HCT116 (cell line): ENCODE measurements around the gene ZNF648. TPM values are rescaled to one million over a fixed set of nuclear protein-coding genes. Genes with fewer than 3 reads are reported as not detected.

Experiments used
- ATAC-seq: fragments of 200-7000 bp; cut with Tn5 transposase; 2 replicates; pipeline ENCODE4 v1.9.1; 2020; ENCODE audit warnings: mild to moderate bottlenecking, moderate library complexity
- BruUV-seq: library from RNA; stranded (reverse); fragments of 400-500 nt; replicated peaks from 2 replicates; lab custom pipeline; 2021; lab: Mats Ljungman, UMichigan
- CTCF ChIA-PET: fragments of 300-600 bp; sonication (Branson Sonifier 250); formaldehyde crosslinking; loops from one replicate; lab custom pipeline; 2021; ENCODE audit warnings: antibody characterized with exemption; lab: Charles Lee
- POLR2A ChIA-PET: fragments of 300-600, 350-600 bp; sonication (Branson Sonifier 250); formaldehyde crosslinking; loops from one replicate; lab custom pipeline; 2021; ENCODE audit warnings: antibody characterized with exemption; lab: Charles Lee
- RAD21 ChIA-PET, 2 experiments: fragments of 300-600 bp; sonication (Branson Sonifier 250); formaldehyde crosslinking; loops; one replicate each; lab custom pipeline; 2023; ENCODE audit warnings: low total read pairs in 2 of 2; ENCODE audit not compliant: uncharacterized antibody in 2 of 2, unreplicated experiment in 2 of 2, low non-redundant PET in 1 of 2; lab: Charles Lee
- DNase-seq: peaks from one replicate; pipeline ENCODE4 v3.0.0-alpha.2; 2010; ENCODE audit warnings: low read depth, low spot score
- H2AFZ ChIP-seq: fragments of 200-600 bp; shearing (Covaris generic), sonication (generic); 2 replicates; pipeline ENCODE4 v1.6.1; 2017; ENCODE audit warnings: low read depth, mixed run types, mixed read lengths, antibody characterized with exemption, low read length; ENCODE audit not compliant: poor library complexity, severe bottlenecking
- H3K27ac ChIP-seq: 2 replicates; pipeline ENCODE4 v1.5.1; 2012; ENCODE audit warnings: low read depth, low read length
- H3K27me3 ChIP-seq: fragments of 200-600 bp; sonication (generic); 2 replicates; pipeline ENCODE4 v1.6.1; 2016; ENCODE audit warnings: mixed run types, low read length, mixed read lengths; ENCODE audit not compliant: insufficient read depth
- H3K36me3 ChIP-seq, 2 experiments: fragments of 200-500 bp in 1 of 2; fragments of 200-600 bp in 1 of 2; sonication (Bioruptor generic) in 1 of 2; sonication (generic) in 1 of 2; 2 replicates each; pipeline versions ENCODE4 v1.5.1 to v1.6.1; 2014 to 2016; ENCODE audit warnings: low read length in 2 of 2, inconsistent platforms in 1 of 2, mixed read lengths in 1 of 2, mixed run types in 1 of 2; ENCODE audit not compliant: insufficient read depth in 2 of 2, control insufficient read depth in 1 of 2
- H3K4me1 ChIP-seq, 2 experiments: fragments of 200-600 bp in 1 of 2; sonication (generic) in 1 of 2; 2 replicates each; pipeline versions ENCODE4 v1.5.1 to v1.6.1; 2012 to 2017; ENCODE audit warnings: low read length in 2 of 2, inconsistent platforms in 1 of 2, mild to moderate bottlenecking in 1 of 2, mixed read lengths in 1 of 2, mixed run types in 1 of 2, moderate library complexity in 1 of 2; ENCODE audit not compliant: insufficient read depth in 2 of 2, control insufficient read depth in 1 of 2
- H3K4me2 ChIP-seq: fragments of 200-600 bp; sonication (generic); 2 replicates; pipeline ENCODE4 v1.6.1; 2017; ENCODE audit warnings: mixed run types, low read length, mixed read lengths
- H3K4me3 ChIP-seq, 2 experiments: fragments of 200-600 bp in 1 of 2; sonication (generic) in 1 of 2; replicated peaks in 1 of 2; 2 replicates each; pipeline ENCODE4 v1.5.1; 2011 to 2016; ENCODE audit warnings: low read length in 2 of 2, control low read depth in 1 of 2, low read depth in 1 of 2, mild to moderate bottlenecking in 1 of 2, mixed read lengths in 1 of 2, mixed run types in 1 of 2
- H3K79me2 ChIP-seq: fragments of 200-600 bp; sonication (generic); 2 replicates; pipeline ENCODE4 v1.6.1; 2017; ENCODE audit warnings: mild to moderate bottlenecking, mixed run types, low read length, moderate library complexity, mixed read lengths; ENCODE audit not compliant: insufficient read depth
- H3K9ac ChIP-seq: fragments of 200-600 bp; sonication (generic); 2 replicates; pipeline ENCODE4 v1.6.1; 2016; ENCODE audit warnings: low read length, mixed read lengths
- H3K9me2 ChIP-seq: fragments of 200-600 bp; sonication (generic), shearing (Covaris generic); 2 replicates; pipeline ENCODE4 v1.6.1; 2017; ENCODE audit warnings: mixed run types, mild to moderate bottlenecking, moderate library complexity; ENCODE audit not compliant: insufficient read depth
- H3K9me3 ChIP-seq, 2 experiments: fragments of 200-500 bp in 1 of 2; fragments of 200-600 bp in 1 of 2; sonication (Bioruptor generic) in 1 of 2; sonication (generic) in 1 of 2; 2 replicates each; pipeline ENCODE4 v1.6.1; 2014 to 2017; ENCODE audit warnings: low read length in 2 of 2, mixed read lengths in 2 of 2, inconsistent platforms in 1 of 2, low read depth in 1 of 2, mild to moderate bottlenecking in 1 of 2, mixed run types in 1 of 2, moderate library complexity in 1 of 2; ENCODE audit not compliant: control insufficient read depth in 1 of 2, insufficient read depth in 1 of 2
- H4K20me1 ChIP-seq: fragments of 200-600 bp; sonication (generic), shearing (Covaris generic); 2 replicates; pipeline ENCODE4 v1.6.1; 2017; ENCODE audit warnings: mixed run types, mild to moderate bottlenecking, moderate library complexity; ENCODE audit not compliant: insufficient read depth
- ATF3 ChIP-seq: IDR thresholded peaks from 2 replicates; pipeline ENCODE4 v1.6.1; 2012
- CTCF ChIP-seq, 3 experiments: fragments of 200-600 bp in 1 of 3; sonication (generic) in 1 of 3; IDR thresholded peaks in 2 of 3; conservative IDR thresholded peaks in 1 of 3; 2 replicates each; pipeline ENCODE4 v1.5.1; 2012 to 2017; ENCODE audit warnings: low read depth in 2 of 3, low read length in 2 of 3, antibody characterized with exemption in 1 of 3, borderline replicate concordance in 1 of 3, control low read depth in 1 of 3, mild to moderate bottlenecking in 1 of 3, mixed read lengths in 1 of 3, mixed run types in 1 of 3, moderate library complexity in 1 of 3; ENCODE audit not compliant: insufficient read depth in 1 of 3
- ELF1 ChIP-seq: IDR thresholded peaks from 2 replicates; pipeline ENCODE4 v1.6.1; 2012; ENCODE audit warnings: low read depth, borderline replicate concordance
- EZH2 ChIP-seq: fragments of 200-600 bp; sonication (generic); IDR thresholded peaks from 2 replicates; pipeline ENCODE4 v1.6.1; 2017; ENCODE audit warnings: antibody characterized with exemption, mixed run types
- EZH2phosphoT487 ChIP-seq: fragments of 200-600 bp; IDR thresholded peaks from 2 replicates; pipeline ENCODE4 v1.6.1; 2018; ENCODE audit warnings: antibody characterized with exemption, borderline replicate concordance
- POLR2A ChIP-seq: IDR thresholded peaks from 2 replicates; pipeline ENCODE4 v1.7.0; 2011; ENCODE audit warnings: borderline replicate concordance; ENCODE audit not compliant: insufficient read depth, insufficient read length; ENCODE audit errors: extremely low read depth
- POLR2AphosphoS5 ChIP-seq: IDR thresholded peaks from 2 replicates; pipeline ENCODE4 v1.6.1; 2011; ENCODE audit warnings: mild to moderate bottlenecking, low read depth, low read length, moderate library complexity
- REST ChIP-seq: IDR thresholded peaks from 2 replicates; pipeline ENCODE4 v1.6.1; 2012; ENCODE audit warnings: low read depth
- SIN3A ChIP-seq: IDR thresholded peaks from 2 replicates; pipeline ENCODE4 v1.6.1; 2012; ENCODE audit warnings: low read depth
- SP1 ChIP-seq: IDR thresholded peaks from 2 replicates; pipeline ENCODE4 v1.6.1; 2012; ENCODE audit warnings: low read depth
- YY1 ChIP-seq: IDR thresholded peaks from 2 replicates; pipeline ENCODE4 v1.6.1; 2011; ENCODE audit warnings: low read length, low read depth, moderate library complexity, mild to moderate bottlenecking; ENCODE audit not compliant: insufficient replicate concordance; ENCODE audit errors: extremely low read depth
- ZBTB33 ChIP-seq: IDR thresholded peaks from 2 replicates; pipeline ENCODE4 v1.6.1; 2011; ENCODE audit warnings: mild to moderate bottlenecking, low read length, moderate library complexity; ENCODE audit not compliant: insufficient replicate concordance; ENCODE audit errors: extremely low read depth
- intact Hi-C: fragments of 100-400 bp; cut with micrococcal nuclease; formaldehyde crosslinking; loops from 2 replicates; pipeline ENCODE4 v1.10.0; 2022
- total RNA-seq: library from RNA; stranded (reverse); gene quantifications from one replicate; pipeline ENCODE4 v1.2.1, GENCODE V29; 2021; ENCODE audit not compliant: unreplicated experiment

ZNF648 gene
- total RNA-seq, 1 experiment from 2014 or later: 0.57 TPM

- POLR2A ChIA-PET: no interaction called here
- TF ChIP-seq EZH2phosphoT487 (no peak), ATF3 (no peak), CTCF (IDR thresholded peaks at IDR 0.05 in 2 of 3, conservative IDR thresholded peaks at IDR 0.05 in 1 of 3; ENCODE audit: borderline replicate concordance in 1 of 3, insufficient read depth in 1 of 3, low read depth in 2 of 3, low read length in 2 of 3) (no peak), ELF1 (no peak), EZH2 (no peak)
- TF ChIP-seq, all 23 proteins: peak for 0
- H3K9ac ChIP-seq: no peak overlapping the region
- H3K4me2 ChIP-seq: no peak overlapping the region
- no peaks in the 10 kb centered on the region for H3K27me3 ChIP-seq
- no peaks in the 10 kb centered on the region for H3K9me2 ChIP-seq
- no peaks in the 10 kb centered on the region for H3K36me3 ChIP-seq
- RAD21 ChIA-PET: no interaction called here
- DNase-seq (no peak), ATAC-seq (no peak)
- intact Hi-C loops: no loop called here
- no peak overlapping the region for H3K27ac ChIP-seq
- no peak overlapping the region for H3K4me3 ChIP-seq
- H3K4me1 ChIP-seq: no peaks in the 10 kb centered on the region
- CTCF ChIA-PET: interaction anchor here (1.7 to 2.0 kb wide), 2 partner anchors 13 to 693 kb away, joined by 4 to 9 read pairs; no protein-coding TSS in a partner anchor
- no peaks in the 10 kb centered on the region for H4K20me1 ChIP-seq
- no peaks in the 10 kb centered on the region for H3K9me3 ChIP-seq
- H2AFZ ChIP-seq: no peak overlapping the region
- no TSS peak for BruUV-seq
- H3K79me2 ChIP-seq: no peaks in the 10 kb centered on the region
These were observed 32.3 kb upstream of the ZNF648 start for GRCh38 chr1:182093781-182094180.

- Histone ChIP-seq H3K27me3 (no peaks in the 10 kb centered on the region), H3K9me3 (no peaks in the 10 kb centered on the region), H3K4me3 (no peak overlapping the region), H3K36me3 (no peaks in the 10 kb centered on the region), H3K27ac (no peak overlapping the region), H3K4me2 (no peak overlapping the region), H3K9ac (no peak overlapping the region), H4K20me1 (no peaks in the 10 kb centered on the region), H2AFZ (no peak overlapping the region), H3K4me1 (no peaks in the 10 kb centered on the region), H3K9me2 (no peaks in the 10 kb centered on the region), H3K79me2 (no peaks in the 10 kb centered on the region)
- no peak for TF ChIP-seq ZBTB33
- no peak for TF ChIP-seq YY1
- no peak for TF ChIP-seq ELF1
- no peak for TF ChIP-seq POLR2A
- no peak for TF ChIP-seq REST
- TF ChIP-seq SP1: no peak
- TF ChIP-seq POLR2AphosphoS5: no peak
- TF ChIP-seq SIN3A: no peak
- ATAC-seq (no peak), DNase-seq (no peak)
- intact Hi-C loops: no loop called here
- no TSS peak for BruUV-seq
- RAD21 ChIA-PET: no interaction called here
- CTCF ChIA-PET: no interaction called here
- POLR2A ChIA-PET: no interaction called here
These were observed 30.8 kb upstream of the ZNF648 start for GRCh38 chr1:182092336-182092735.
